Eye (tissue), 1 donor: ENCODE measurements around the gene CYTH4.

ENCODE experiments used
- DNase-seq: peaks from one replicate; pipeline ENCODE4 v3.0.0-alpha.2; 2015

The CYTH4 gene

DNA sequence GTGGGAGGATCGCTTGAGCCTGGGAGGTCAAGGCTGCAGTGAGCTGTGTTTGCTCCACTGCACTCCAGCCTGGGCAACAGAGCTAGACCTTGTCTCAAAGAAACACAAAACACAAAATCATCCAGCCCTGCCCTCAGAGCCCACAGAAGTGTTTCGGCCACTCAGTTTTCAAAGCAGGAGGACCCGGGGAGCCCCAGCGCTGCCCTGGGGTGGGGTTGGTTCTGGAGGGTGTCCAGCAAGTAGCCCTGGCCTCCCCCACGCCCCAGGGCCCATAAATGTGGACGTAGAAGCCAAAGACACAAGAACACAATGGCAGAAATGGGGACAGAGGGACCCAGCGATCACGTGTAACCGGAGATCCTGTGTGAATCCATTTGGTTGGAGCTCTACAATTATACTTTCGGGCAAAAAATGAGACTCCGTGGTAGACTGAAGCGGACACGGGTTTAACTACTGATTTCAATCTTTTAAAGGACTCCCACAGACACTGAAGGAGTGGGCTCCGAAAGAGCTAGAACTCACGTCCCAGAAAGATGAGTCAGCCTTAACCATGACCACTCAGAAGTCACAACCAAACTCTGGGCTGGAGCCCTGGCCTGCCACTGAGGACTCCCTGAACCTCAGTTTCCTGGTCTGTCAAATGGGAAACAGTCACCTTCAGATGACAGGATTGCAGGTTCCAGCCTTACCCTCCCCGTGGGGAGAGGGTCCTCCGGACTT is 9.0 kb upstream of the CYTH4 start:
- DNase-seq, result no peak

GRCh38 chr22:37273846-37274225 is 8.5 kb upstream of the CYTH4 start:
- DNase-seq, result no peak

- no peak for DNase-seq
Measured at GRCh38 chr22:37274380-37274862, 7.9 kb upstream of the CYTH4 start.

DNA sequence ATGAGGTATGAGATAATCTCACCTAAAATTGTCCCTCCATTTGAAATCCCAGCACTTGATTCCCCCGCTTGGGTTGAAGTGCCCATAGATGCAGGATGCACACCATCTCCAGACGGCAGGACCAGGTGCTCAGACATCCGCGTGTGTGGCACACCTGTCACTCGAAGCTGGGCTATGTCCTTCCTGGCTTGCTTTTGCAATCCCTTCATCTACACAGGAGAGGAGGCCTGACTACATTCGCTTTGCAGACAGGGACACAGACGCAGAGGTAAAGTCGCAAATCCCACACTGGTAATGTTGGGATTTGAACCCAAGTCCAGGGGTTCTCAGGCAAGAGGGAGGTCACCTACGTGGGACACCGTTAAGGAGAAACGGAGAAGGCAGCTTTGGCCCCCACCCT is 7.2 kb upstream of the CYTH4 start:
- DNase-seq, result no peak

DNA sequence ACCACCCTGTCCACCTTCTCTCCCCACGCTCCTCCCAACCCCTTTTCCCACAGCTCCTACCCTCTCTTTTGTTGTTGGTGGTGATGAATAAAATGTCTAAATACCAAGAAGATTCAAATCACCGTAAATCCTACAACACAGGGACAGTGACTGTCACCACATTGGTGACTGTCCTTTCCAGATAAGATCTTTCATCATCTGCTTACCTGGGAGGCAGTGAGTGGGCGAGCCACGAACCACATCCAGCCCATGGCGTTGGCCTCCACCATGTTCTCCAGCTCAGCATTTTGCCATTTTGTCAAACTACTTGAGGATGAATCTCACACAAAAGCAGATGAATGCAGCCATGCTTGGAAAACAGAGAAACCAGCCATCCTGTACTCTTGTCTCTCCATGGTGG is 6.7 kb upstream of the CYTH4 start:
- no peak for DNase-seq

DNA sequence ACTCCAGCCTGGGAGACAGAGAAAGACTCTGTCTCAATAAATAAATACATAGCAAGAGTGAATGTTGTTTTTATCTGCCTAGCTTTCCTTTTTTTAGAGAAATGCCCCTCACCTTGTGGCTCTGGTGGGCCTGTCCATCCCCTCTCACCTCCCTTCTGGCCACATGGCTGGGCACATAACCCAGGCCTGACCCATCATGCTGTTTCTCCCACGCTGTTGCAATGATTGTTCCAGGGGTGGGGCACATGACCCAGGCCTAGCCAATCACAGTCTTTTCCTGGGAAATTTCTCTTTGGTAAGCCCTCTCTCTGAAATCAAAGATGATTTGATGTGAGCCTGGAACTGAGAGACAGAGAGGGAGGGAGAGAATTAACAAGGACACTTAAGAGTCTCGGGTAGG is 5.5 kb upstream of the CYTH4 start:
- no peak for DNase-seq

- DNase-seq, result no peak
Measured at GRCh38 chr22:37277384-37277783, 4.9 kb upstream of the CYTH4 start.

DNA sequence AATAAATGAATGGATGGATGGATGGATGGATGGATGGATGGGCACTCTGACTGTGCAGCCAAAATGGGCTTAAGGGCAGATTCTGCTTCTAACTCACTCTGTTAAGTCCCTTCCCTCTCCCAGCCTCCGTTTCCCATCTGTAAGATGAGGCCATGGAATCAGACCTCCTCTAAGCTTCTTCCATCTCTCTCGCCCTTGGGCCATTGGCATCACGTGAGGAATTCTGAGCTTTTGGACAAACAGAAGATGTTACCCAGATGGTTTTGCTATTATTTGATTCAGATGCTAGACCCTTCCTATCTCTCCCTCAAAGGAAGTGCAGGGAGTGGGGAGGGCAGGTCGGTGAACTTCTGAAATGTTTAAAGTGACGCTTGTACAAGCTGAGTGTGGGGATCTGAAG is 4.0 kb upstream of the CYTH4 start:
- no peak for DNase-seq

DNA sequence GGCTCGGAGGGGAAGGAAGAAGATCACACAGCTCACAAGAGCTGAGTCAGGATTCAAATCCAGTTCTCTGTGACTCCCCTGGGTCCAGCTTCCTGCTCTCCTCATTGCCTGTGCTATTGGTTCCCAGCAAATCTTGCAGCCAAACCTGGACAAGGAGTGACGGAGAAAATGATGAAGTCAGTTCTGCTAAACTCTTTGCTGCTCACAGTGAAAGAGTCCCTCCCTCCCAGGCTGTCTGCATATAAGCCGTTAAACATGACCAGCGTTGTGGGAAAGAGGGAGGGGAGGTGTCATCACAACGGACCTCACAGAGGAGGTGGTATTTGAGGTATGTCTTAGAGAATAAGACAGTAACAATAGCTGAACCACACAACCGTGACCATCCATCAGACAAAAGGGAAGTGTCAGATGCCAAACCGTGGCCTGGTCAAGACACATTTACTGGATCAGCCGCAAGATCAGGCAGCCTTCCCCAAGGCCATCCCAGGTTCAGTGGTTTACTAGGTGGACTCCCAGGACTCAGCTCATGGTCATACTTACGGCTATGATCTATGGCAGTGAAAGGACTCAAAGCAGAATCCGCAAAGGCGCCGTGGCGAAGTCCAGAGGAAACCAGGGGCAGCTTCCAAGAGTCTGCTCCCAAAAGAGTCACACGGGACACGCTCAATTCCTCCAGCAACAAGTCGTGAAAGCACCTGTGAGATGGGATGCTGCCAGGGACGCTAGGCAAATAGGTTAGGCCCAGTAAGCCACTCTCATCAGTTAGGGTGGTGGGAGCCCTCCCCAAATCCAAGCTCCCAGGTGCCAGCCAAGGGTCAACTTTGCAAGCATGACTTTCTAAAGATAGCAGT is 2.8 kb upstream of the CYTH4 start:
- DNase-seq, result no peak

DNA sequence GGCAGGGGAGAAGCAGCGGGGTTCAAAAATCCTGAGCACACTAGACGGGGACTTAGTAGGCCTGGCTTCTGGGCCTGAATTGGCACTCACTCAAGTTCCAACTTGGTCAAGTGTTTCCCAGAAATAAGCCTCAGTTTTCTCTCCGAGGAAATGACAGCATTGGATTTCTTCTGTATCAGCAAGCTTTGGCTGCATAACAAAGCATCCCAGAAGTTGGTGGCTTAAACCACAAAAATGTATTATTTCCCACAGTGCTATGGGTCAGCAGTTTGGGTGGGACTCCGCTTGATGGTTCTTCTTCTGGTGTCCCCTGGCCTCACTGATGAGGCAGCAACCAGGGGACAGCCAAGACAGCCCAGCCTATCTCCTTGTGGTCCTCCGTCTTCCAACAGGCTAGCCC is 1.6 kb upstream of the CYTH4 start:
- no peak for DNase-seq

- DNase-seq, result no peak
Measured at GRCh38 chr22:37281195-37281594, 1.1 kb upstream of the CYTH4 start.

- no peak for DNase-seq
Measured at GRCh38 chr22:37281646-37282384, 493 bp upstream of the CYTH4 start.

- no peak for DNase-seq
Measured at GRCh38 chr22:37283393-37283937, 1.2 kb downstream of the CYTH4 start.

DNA sequence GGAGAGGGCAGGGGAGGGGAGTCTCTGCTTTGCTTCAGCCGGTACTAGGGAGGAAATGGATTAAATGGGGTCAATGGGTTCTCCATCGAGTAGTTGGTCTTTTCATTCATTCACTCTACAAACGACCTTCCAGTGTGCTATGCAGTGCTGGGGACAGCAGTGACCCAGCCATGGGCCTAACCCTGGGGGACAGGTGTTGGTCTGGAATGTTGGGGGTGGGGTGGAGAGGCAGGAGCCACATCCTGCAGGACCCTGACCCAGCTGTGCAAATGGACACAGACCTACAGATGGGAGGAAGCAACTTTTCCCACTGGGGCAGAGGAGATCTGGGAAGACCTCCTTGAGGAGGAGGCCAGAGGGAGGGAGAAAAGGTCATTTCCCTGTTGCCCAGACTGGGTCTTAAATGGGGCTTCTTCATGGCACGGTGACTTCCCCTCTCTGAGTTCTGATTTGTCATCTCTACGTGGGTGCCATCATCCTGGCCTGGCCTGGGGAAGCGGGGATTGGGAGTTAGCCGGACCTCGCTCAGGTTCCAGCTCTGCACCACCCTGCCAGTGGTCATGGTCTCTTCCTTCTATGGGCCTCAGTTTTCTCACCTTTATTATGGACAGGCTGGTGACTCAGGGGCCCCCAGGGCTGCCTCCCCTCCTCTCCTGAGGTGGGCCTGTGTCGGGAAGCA is 2.0 kb downstream of the CYTH4 start:
- no peak for DNase-seq

DNA sequence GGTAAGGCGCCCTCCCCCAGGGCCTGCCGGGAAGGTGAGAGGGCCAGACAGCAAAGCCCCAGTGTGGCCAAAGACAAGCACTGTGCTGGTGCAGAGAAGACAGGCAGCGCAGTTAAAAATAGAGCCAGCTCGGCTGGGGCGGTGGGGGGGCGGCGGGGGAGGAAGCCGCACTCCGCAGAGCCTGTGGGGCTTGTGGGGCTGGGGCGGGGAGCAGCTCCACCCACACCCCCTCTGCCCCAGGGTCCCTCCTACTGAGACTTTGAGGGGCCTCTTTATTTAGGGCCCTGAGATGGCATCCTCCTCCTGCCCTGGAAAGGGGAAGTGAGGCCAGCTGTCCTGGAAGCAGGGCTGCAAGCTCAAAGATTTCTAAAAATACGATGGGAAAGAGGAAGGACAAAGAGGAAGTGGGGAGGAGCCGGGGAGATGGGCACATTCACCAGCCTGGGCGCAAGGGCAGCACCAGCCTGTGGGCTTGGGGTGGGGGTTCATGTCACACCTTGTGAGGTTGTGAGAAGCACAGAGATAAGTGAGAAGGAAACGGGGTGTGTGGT is 2.6 kb downstream of the CYTH4 start:
- no peak for DNase-seq

DNA sequence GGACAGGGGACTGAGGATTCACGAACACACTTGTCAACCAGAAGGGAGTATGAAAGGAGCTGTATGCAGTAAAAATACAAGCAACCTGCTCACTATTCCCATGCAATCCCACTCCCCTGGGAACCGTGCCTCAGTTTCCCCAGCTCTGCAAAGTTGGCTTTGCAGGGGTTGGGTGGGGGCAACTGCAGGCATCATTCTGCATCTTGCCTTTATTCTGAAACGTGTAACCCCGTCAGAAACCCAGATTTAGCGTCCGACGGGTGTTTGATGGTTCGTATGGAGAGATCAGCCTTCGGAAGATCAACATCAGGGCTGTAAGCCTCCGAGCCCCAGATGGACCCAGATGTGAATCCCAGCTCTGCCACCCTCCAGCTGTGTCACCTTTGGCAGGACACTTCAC is 3.6 kb downstream of the CYTH4 start:
- DNase-seq, result no peak

GRCh38 chr22:37287550-37287951 is 5.2 kb downstream of the CYTH4 start:
- DNase-seq, result no peak

- no peak for DNase-seq
Measured at GRCh38 chr22:37288521-37288920, 6.2 kb downstream of the CYTH4 start.

DNA sequence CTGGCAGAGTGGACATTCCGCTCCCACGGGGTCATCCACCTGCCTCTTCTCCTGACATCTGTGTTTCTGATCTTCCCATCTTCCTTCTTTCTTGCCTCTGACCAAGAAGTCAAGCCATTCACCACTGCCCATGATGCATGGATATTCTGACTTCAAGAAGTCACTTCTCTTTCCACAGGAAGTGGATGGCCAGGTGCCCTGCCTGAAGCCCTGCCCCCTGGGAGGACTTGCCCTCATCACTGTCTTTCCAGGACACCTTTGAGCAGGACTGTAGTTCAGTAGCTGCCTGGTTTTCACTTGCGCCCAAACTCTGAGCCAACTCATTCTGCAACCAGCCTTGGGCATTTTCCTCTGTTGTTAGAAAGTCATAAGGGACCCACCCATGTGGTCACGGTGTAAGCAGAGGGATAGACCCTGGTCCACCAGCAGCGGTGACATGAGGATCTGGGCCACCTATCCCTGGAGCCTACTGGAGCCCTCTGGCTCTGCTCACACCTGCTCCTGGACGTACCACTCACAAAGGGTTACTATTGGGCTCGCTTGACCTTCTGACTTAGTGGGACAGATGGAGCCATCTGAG is 6.9 kb downstream of the CYTH4 start:
- DNase-seq, result no peak

DNA sequence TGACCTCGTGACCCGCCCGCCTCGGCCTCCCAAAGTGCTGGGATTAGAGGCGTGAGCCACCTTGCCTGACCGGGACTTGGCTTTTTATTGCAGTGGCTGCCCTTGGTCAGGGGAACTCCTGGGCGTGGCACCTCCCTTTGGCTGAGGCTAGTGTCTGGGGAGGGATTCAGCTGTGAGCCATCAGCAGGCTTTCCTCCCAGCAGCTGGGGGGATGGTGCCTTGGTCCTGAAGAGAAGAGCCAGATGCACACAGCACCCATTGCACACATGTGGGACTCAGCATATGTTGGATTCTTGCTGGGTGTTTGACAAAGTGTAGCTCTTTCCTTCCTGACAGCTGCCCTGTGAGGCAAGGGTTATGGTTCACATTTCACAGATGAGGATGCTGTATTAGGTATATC is 8.4 kb downstream of the CYTH4 start:
- DNase-seq, result no peak

DNA sequence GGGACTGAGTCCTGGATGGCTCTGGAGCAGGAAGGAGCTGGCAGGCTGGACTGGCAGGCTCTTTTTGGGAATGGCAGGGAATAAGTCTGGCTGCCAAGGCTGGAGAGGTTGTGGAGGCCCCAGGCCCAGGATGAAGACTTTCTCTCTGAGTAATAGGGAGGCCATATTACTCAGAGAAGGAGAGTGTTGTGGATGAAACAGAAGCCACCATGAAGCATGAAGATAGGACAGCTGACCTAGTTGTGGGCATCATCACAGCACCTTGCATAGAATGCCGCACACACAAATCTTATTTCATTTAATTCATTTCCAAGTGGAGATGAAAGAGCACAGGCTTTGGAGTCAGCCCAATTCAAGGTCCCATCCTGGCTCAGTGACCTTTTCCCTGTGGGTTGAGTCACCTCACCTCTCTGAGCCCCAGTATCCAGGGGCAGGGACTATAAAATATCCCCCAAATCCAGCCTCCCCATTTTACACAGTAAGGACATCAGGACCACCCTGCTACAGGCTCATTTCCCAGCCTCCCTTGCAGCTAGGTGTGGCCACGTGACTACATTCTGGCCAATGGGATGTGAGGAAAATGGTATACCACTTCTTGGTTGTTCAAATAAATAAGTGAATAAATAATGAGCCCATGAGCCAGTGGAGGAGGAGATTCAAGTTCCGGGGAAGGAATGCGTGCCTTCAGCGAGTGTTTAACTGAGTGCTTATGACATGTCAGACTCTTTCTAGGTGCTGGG is 9.4 kb downstream of the CYTH4 start:
- DNase-seq, result no peak
